Lung (tissue), 12 donors: ENCODE measurements around the gene MAPK12. TPM values are rescaled to one million over a fixed set of nuclear protein-coding genes. Genes with fewer than 3 reads are reported as not detected.

Source experiments
- ATAC-seq: fragments of 200-7000 bp; cut with Tn5 transposase; one replicate; pipeline ENCODE4 v1.9.1; 2020; ENCODE audit warnings: moderate number of reproducible peaks; ENCODE audit not compliant: insufficient read depth, low FRiP score
- DNase-seq, 3 donors: peaks; one replicate each; pipeline ENCODE4 v3.0.0-alpha.2; 2013 to 2017
- H3K27ac ChIP-seq, 2 donors: one replicate each; pipeline ENCODE4 v1.5.1; 2013; ENCODE audit warnings: mild to moderate bottlenecking in 2 of 2, moderate library complexity in 2 of 2, control low read depth in 1 of 2, inconsistent platforms in 1 of 2, low read depth in 1 of 2, low read length in 1 of 2
- H3K27me3 ChIP-seq, 3 donors: one replicate each; pipeline ENCODE4 v1.5.1; 2013; ENCODE audit warnings: low read length in 2 of 3; ENCODE audit not compliant: control insufficient read depth in 3 of 3, insufficient read depth in 3 of 3
- H3K36me3 ChIP-seq, 4 donors: one replicate each; pipeline ENCODE4 v1.5.1; 2013; ENCODE audit warnings: low read length in 4 of 4, mild to moderate bottlenecking in 1 of 4, moderate library complexity in 1 of 4; ENCODE audit not compliant: control insufficient read depth in 4 of 4, insufficient read depth in 4 of 4
- H3K4me1 ChIP-seq, 5 donors: one replicate each; pipeline ENCODE4 v1.5.1; 2013; ENCODE audit warnings: low read length in 5 of 5, mild to moderate bottlenecking in 2 of 5, moderate library complexity in 1 of 5; ENCODE audit not compliant: control insufficient read depth in 5 of 5, insufficient read depth in 5 of 5
- H3K4me3 ChIP-seq: one replicate; pipeline ENCODE4 v1.5.1; 2013; ENCODE audit warnings: mild to moderate bottlenecking, control low read depth, moderate library complexity
- H3K9ac ChIP-seq, 2 donors: one replicate each; pipeline ENCODE4 v1.5.1; 2013; ENCODE audit warnings: low read length in 2 of 2, control low read depth in 1 of 2; ENCODE audit not compliant: insufficient read depth in 1 of 2
- H3K9me3 ChIP-seq, 4 donors: one replicate each; pipeline ENCODE4 v1.5.1; 2013; ENCODE audit warnings: low read length in 3 of 4, mild to moderate bottlenecking in 1 of 4, moderate library complexity in 1 of 4; ENCODE audit not compliant: control insufficient read depth in 4 of 4, insufficient read depth in 3 of 4
- WGBS, 2 donors: extraction: QIAGEN DNeasy Blood & Tissue Kit; methylation state at CpG; one replicate each; pipeline ENCODE4 v1.1.7; 2013; 5-methylcytosine and 5-hydroxymethylcytosine counted together
- polyA plus RNA-seq, 2 donors: library from polyadenylated mRNA; stranded (reverse); fragments of 200-250 nt; gene quantifications; one replicate each; pipeline ENCODE4 v1.2.1, GENCODE V29; 2013
- total RNA-seq, 2 donors: library from RNA; depleted of rRNA in 1 of 2; stranded (reverse); fragments of >200 nt in 1 of 2; gene quantifications; one replicate each; pipeline ENCODE4 v1.2.1, GENCODE V29; 2014 to 2021
- TF ChIP-seq, protein P1 (sequence below): IDR thresholded peaks from 2 replicates; pipeline ENCODE4 v1.5.1; 2012; ENCODE audit warnings: mild to moderate bottlenecking; ENCODE audit errors: control extremely low read depth, extremely low read depth
- donor health status: control.
- donor health status: control.
- donor health status: Bipolar disorder and iron deficiency.
- donor health status: healthy.
- donor health status: DM: yes; HTN: yes; CAD: no.

The MAPK12 gene
- total and polyA plus RNA-seq, 4 donors: 10.4 to 13.1 (median 11.9) TPM

DNA sequence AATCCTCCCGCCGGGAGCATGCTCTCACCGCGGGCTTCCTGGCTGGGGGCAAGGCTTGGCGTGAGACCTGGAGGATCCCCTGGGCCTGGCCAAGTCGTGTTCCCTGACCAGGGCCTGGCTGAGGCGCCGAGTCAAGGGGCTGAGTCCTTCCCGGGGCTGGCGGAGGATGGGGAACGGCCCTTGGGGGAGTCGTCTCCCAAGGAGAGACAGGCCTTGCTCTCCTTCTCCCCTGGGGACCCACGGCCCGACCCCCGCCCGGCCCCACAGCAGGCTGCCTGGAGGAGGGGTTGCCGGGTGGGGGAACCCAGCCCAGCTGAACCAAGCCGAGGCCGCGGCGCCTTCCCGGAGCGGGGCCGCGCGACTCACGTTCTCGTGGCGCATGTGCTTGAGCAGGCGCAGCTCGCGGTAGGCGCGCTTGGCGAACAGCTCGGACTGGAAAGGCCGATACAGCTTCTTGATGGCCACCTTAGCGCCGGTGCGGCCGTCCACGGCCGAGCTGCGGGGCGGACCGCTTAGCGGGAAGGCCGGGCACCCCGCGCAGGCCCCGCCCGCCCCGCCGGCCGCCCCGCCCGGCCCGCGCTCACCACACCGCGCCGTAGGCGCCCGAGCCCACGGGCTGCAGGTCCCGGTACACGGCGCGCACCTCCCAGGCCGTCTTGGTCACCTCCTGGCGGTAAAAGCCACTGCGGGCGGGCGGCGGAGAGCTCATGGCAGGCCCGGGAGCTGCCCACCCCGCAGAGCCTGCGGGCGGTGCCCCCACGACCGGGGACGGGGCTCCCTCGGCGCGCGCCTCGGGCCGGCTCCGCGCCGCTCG, 475 bp downstream of the MAPK12 start:
- peak; percentile 14 for ATAC-seq
- H3K27ac ChIP-seq: peak overlapping the region; percentile 49 to 61
- no peaks in the 10 kb centered on the region for H3K9me3 ChIP-seq
- TF ChIP-seq, protein P1, sequence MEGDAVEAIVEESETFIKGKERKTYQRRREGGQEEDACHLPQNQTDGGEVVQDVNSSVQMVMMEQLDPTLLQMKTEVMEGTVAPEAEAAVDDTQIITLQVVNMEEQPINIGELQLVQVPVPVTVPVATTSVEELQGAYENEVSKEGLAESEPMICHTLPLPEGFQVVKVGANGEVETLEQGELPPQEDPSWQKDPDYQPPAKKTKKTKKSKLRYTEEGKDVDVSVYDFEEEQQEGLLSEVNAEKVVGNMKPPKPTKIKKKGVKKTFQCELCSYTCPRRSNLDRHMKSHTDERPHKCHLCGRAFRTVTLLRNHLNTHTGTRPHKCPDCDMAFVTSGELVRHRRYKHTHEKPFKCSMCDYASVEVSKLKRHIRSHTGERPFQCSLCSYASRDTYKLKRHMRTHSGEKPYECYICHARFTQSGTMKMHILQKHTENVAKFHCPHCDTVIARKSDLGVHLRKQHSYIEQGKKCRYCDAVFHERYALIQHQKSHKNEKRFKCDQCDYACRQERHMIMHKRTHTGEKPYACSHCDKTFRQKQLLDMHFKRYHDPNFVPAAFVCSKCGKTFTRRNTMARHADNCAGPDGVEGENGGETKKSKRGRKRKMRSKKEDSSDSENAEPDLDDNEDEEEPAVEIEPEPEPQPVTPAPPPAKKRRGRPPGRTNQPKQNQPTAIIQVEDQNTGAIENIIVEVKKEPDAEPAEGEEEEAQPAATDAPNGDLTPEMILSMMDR: no peak
- peaks cover 0 to 16% (median 6%) of the 10 kb centered on the region in 5 donors for H3K4me1 ChIP-seq
- no peaks in the 10 kb centered on the region for H3K27me3 ChIP-seq
- 1% methylated on average over 45 to 92 of the region's 92 CpGs for WGBS, 2 donors
- H3K9ac ChIP-seq: no peak overlapping the region
- H3K4me3 ChIP-seq: peak overlapping the region; percentile 72
- DNase-seq: peak; percentile 50 to 65 (median 59)
- peaks cover 0 to 3% (median 0%) of the 10 kb centered on the region in 4 donors for H3K36me3 ChIP-seq

DNA sequence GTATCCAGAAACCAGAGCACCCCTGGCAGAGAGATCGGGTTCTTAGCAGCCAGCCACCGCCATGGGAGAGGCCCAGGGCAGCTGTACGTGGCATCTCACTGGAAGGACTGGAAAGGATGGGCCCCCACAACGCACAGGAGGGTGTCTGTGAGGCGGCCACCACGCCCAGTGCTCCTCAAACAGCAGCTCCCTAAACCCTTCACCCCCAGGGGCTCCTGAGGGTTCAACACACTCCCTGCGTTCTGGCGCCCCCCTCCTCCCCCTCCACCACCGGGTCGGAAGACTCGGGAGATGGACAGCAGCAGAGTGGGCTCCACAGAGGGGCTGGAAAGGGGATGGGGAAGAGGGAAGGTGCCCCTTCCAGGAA, 1.1 kb downstream of the MAPK12 start:
- WGBS, 2 donors: 33 to 50% methylated on average over 8 to 11 of the region's 11 CpGs
- ATAC-seq: no peak
- no peak overlapping the region for H3K27ac ChIP-seq

DNA sequence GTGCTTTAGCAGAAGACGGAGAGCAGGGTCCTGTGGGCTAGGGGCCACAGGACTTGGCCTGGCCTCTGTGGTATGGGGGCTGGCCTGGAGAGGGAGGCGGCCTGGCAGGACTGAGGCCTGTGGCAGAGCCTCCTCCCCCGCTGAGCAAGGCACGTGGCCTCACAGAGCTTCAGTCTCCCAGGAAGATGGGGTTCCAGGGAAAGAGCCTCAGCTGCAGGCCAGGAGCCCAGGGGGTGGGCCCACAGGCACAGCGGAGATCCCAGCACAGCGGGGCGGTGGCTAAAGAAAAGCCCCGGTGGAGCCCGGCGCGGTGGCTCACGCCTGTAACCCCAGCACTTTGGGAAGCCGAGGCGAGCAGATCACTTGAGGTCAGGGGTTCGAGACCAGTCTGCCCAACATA, 2.2 kb downstream of the MAPK12 start:
- 93 to 95% methylated on average over 15 of the region's 15 CpGs for WGBS, 2 donors
- ATAC-seq (no peak), DNase-seq (no peak)
- Histone ChIP-seq H3K27me3 (no peaks in the 10 kb centered on the region), H3K9me3 (no peaks in the 10 kb centered on the region), H3K4me1 (peaks cover 0 to 16% (median 6%) of the 10 kb centered on the region in 5 donors), H3K27ac (no peak overlapping the region), H3K9ac (no peak overlapping the region), H3K36me3 (peaks cover 0 to 8% (median 3%) of the 10 kb centered on the region in 4 donors), H3K4me3 (no peak overlapping the region)
- TF ChIP-seq, protein P1: no peak

More for the DNA sequence above, 1.1 kb downstream of the MAPK12 start:
- Histone ChIP-seq H3K36me3 (peaks cover 0 to 3% (median 0%) of the 10 kb centered on the region in 4 donors), H3K9ac (no peak overlapping the region), H3K4me3 (no peak overlapping the region), H3K9me3 (no peaks in the 10 kb centered on the region), H3K4me1 (peaks cover 0 to 16% (median 6%) of the 10 kb centered on the region in 5 donors), H3K27me3 (no peaks in the 10 kb centered on the region)
- DNase-seq: no peak
- TF ChIP-seq, protein P1: no peak
